GM18505 (cell line): Measurements from ENCODE around the gene SUSD1.
A peak's percentile ranks its signal among the peaks of the same experiment; 100 is the strongest.
"Not testable (repeated sequence)": the region's sequence is repeated elsewhere in the genome, so short reads cannot be mapped to it uniquely, and the experiment has no call there.

Experiments used
- ATAC-seq: cut with Tn5 transposase; IDR thresholded peaks from one replicate; pipeline ENCODE4 v1.9.1; 2021; ENCODE audit not compliant: unreplicated experiment
- POLR2A ChIP-seq: IDR thresholded peaks from 4 replicates; pipeline ENCODE4 v1.6.1; 2011; ENCODE audit warnings: borderline replicate concordance; ENCODE audit not compliant: insufficient read depth, insufficient read length; ENCODE audit errors: extremely low read depth

SUSD1 gene

DNA sequence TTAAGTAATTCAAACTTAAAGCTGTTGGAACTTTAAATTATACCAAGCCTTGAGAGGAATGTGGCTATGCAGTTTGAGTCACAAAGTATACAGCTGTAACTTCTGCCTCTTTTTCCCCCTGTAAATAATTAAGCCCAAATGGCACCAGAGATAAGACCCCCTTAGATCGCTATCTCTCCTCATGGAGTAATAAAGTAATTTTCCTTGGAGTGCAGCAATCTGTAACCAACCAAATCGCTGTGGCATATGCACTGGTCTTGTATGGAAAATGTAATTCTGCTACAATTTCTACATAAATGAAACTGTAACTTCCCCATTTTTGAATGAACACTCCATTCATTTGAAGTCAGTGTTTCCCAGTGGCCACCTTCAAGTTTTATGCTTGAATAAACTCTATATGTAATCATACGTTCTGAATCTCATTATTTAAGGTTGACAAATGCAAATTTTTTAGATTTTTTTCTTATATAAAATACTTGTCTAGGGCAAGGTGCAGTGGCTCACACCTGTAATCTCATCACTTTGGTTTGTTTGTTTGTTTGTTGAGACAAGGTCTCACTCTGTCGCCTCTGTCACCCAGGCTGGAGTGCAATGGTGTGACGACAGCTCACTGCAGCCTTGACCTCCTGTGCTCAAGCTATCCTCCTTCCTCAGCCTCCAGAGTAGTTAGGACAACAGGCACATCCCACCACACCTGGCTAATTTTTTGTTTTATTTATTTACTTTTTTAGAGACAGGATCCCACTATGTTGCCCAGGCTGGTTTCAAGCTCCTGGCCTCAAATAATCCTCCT lies 12.3 kb downstream of the SUSD1 start:
- no peak for TF ChIP-seq POLR2A
- ATAC-seq = no peak

DNA sequence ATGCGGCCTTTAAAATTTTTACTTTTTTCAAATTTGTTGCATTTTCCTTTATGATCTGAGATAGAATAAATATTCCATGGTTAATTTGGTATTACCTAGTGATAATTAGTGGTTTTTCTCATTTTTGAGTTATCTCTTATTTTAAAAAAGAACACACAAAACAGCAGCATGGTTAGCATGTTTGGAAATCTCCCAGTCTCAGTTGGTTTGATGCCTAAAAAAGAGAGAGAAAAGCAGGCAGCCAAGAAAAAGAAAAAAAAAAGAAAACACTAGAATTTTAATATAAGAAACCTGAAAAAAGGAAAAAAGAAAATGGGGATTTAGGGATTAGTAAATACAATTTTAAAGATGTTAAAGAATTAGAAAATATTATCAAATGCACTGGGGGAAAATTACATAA lies 15.3 kb downstream of the SUSD1 start:
- no peak for TF ChIP-seq POLR2A

DNA sequence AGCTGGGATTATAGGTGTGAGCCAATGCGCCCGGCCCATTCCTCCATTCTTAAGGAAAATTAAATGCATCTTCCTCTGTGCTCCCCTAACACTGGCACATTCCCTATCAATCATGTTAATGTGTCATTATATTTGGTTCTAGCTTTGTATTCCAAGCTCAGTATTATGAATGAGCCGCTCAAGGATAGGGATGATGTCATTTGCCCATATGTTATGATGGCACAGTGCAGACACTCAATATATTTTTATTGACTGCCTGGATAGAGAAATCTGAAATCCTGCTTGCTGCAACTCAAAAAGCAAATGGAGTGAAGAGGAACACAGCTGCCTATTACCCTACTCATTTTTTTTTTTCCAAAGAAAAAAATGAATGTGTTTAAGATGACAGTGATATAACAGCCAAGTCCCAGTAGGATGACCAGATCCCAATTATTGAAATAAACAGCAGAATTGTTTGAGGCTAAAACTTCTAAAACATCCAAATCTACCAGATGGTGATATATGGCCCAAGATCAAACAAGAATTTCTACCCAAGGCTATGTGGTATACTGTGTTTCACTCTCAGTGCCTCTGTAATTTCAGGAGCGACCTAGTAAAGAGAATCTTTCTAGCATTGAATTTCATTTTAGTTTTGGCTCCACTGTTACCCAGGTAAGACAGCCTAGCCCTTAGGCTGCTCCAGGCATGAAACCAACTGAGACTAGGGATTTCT lies 16.3 kb downstream of the SUSD1 start:
- no peak for ATAC-seq
- no peak for TF ChIP-seq POLR2A

More for the DNA sequence above, 15.3 kb downstream of the SUSD1 start:
- no peak for ATAC-seq

DNA sequence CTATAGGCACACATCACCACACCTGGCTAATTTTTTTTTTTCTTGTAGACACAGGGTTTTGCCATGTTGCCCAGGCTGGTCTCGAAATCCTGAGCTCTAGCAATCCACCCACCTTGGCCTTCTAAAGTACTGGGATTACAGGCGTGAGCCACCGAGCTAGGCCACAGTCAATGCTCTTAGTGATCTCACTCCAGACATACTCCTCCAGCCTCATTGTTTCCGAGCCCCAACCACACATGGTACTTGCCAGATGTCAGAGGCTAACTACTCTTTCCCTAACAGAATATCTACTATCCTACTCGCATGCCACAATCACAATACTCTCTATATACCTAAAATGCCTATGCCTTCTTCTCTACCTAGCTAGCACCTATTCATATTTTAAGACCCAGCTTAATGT lies 17.1 kb downstream of the SUSD1 start:
- no peak for TF ChIP-seq POLR2A
- ATAC-seq = no peak

DNA sequence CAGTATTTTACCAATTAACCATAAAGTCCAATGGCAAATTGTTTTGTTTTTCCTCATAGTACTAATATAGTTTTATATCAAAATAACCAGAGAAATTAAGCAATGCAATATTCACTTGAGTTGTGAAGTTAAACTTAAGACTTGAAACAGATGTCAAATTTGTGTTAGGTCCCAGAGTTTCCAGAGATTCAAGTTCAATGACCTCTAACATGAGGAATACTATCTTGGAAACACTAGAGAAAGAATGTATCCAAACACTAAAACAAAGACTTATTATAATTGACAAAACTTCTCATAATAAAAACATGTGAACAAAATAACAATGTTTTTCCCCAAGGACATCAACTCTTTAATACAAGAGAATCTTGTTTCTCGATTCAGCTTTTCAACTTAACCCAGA lies 18.0 kb downstream of the SUSD1 start:
- ATAC-seq = no peak

DNA sequence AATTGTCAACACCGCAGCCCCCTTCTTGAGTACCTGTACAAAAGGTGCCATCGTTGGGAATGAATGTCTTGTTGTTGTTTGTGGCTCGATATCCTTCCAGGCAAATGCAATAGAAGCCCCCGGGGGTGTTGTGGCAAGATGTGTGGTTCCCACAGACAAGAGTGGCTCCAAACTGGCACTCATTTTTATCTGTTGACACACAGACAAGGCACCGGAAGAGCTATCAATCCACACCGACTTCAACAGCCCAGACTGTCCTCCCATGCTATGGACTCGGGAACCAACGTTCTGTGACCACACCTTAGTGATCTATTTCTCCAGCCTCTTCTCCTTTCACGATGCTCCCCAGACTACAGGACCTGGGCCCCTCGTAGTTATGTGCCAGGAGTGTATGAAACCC lies 25.9 kb downstream of the SUSD1 start:
- no peak for TF ChIP-seq POLR2A
- no peak for ATAC-seq

More for the DNA sequence above, 18.0 kb downstream of the SUSD1 start:
- TF ChIP-seq POLR2A = no peak

DNA sequence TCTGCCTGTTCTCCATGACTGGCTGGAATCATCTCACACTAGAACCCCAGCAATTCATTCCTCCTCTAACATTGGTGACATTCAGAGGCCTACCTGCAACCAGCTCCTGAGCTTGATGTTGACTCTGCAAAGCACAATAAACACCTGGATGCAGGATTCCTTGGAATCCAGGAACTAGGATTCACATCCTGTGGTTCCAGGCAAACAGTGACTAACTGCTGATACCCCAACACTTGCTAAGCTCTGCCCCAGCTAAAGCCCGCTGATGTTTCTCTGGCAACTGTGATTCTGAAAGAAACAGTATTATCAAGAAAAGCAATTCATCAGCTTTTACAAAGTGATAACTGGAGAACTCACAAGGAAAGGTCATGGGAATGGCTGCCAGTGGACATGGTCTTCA lies 29.2 kb downstream of the SUSD1 start:
- TF ChIP-seq POLR2A = no peak
- ATAC-seq = no peak

DNA sequence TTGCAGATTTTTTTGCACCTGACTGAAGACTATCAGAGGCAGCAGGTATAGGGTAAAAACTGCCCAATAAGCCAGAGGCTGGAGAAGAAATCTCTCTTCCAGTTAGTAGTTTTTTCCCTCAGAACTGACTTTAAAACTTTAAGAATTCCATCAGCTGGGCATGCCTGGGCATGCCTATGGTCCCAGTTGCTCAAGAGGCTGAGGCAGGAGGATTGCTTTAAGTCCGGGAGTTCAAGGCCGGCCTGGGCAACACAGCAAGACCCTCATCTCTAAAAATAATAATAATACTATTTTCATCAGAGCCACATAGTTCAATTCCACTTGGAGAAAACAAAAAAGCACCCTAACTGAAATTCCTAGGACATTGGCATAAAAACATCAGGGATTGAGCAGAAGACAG lies 30.3 kb downstream of the SUSD1 start:
- no peak for TF ChIP-seq POLR2A
- no peak for ATAC-seq

DNA sequence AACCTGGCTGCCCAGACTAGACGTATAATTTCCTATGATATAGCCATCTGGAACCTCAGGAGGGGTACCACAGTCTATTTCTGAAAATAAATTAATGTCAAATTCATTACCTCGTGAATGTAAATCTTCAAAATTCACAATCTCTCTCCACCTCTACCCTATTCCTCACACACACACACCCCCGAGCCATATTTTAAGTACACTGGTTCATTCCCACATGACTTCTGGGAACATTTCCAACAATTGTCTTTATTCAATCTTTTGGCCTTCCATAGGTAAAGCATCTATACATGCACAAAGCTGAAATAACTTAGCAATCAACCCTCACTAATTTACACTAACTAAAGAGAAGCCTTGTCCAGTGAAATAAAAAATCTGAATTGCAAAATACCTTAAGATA lies 32.7 kb downstream of the SUSD1 start:
- no peak for TF ChIP-seq POLR2A
- ATAC-seq = no peak

DNA sequence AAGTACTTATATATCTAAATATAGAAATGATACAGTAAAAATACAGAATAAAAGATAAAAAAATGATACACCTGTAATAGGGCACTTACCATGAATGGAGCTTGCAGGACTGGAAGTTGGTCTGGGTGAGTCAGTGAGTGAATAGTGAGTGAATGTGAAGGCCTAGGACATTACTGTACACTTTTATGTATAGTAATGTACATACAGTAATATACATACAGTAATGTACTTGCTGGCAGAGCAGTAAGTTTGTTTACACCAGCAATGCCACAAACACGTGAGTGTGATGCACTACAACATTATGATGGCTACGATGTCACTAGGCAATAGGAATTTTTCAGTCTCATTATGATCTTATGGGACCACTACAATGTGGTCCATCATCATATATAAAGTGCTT lies 34.2 kb downstream of the SUSD1 start:
- ATAC-seq = peak; percentile 18
- TF ChIP-seq POLR2A = no peak

DNA sequence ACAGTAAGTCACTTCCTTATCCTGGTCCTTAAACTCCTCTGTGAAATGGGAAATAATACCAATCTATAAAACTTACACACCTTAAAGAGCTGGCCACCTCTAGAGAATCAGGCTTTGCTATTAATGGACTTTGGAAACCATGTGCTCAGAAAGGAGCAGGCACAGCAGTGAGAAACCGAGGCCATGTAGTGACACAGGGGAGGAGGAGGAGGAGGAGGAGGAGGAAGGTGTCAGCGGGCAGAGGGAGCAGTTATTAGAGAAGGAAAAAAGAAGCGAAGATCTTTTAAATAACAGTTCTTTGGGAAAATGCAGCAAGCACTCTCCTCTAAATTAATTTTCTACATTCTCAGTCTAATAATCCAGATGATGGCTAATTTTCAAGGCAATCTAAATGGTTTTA lies 38.0 kb downstream of the SUSD1 start:
- no peak for ATAC-seq
- TF ChIP-seq POLR2A = no peak

DNA sequence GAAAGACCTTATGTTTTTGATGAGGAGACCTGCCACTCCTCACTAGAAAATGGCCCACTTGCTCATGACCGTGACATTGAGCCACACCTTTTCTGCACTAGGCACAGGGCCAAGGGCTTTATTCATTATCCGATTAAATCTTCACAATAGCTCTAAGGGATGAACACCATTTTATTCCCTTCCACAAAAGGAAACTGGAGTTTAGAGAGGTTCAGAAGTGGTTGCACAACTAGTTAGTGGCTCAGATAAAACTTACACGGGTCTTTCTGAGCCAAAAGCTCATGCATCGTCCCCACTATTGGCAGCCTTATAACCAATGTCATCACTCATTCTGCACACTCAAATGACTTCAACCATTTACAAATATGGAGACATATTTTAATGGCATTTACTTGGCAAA lies 39.4 kb downstream of the SUSD1 start:
- TF ChIP-seq POLR2A = no peak
- ATAC-seq = no peak

DNA sequence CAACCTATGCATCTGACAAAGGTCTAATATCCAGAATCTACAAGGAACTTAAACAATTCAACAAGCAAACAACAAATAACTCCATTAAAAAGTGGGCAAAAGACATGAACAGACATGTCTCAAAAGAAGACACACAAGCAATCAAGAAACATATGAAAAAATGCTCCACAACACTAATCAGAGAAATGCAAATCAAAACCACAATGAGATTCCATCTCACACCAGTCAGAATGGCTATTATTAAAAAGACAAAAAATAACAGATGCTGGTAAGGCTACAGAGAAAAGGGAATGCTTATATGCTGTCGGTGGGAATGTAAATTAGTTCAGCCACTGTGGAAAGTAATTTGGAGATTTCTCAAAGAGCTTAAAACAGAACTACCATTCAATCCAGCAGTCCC lies 41.3 kb downstream of the SUSD1 start:
- ATAC-seq = not testable (repeated sequence)

DNA sequence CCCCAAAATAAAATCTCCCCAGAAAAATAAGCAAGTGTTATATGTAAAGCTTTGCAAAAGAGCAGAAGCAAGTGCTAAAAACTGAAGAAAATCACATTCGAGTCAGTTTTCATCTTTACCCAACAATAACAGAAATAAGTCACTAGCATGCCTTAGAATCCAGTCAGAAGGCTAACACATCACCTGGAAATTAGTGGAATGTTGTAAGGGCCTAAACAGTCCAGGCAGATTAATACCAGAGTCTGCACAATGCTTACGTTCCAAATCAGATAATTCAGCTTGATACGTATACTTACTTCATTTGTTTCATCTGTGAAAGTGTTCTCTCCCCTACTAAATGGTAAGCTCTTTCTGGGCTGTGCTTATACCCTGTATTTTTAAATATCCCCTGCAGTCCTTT lies 42.7 kb downstream of the SUSD1 start:
- TF ChIP-seq POLR2A = no peak
- ATAC-seq = no peak
